ENCODE results near the gene STARD3. TPM values are rescaled to one million over a fixed set of nuclear protein-coding genes. Genes with fewer than 3 reads are reported as not detected.

Gene STARD3
- polyA plus RNA-seq, 3 donors = 42.7 to 60.8 (median 46.6) TPM

DNA sequence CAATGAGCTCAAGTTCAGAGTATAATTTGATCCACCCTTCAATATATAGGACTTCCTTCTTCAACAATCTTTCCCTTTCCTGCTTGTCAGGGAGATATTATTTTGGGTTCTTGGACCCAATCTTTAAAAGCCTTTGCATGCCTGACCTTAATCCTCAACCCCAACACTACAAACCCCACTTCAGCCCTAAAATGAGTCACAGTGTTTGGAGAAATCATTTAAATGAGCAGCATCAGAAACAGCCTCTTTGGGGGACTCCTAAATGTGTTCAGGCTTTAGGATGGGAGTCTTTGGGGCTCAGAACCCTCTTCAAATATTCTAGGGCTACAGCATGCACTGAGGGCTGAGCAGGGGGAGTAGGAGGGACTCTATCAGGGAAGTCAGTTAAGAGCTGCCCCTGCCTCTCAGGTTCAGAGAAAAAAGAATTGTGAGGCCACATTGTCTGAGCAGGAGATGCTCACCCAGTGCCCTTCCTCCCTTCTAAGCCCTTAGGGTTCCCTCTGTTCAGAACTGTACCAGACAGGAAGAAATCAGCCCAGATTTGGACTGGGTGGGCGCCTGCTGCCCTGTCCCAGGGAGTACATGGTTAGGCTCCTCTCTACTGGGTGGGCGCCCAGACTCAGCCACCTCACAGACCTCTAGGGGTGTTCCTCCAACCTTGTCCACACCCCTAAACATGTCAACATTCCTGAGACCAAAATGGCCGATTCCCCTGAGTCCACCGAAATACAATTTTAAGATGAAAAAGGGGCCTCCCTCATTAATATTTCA lies 34.2 kb upstream of the STARD3 start:
- WGBS, 3 donors = 26 to 42% (median 41%) methylated on average over 4 of the region's 4 CpGs
- H3K27ac ChIP-seq (ENCODE audit: low read depth, low read length) = no peak overlapping the region

- H3K27ac ChIP-seq (ENCODE audit: low read depth, low read length) = no peak overlapping the region
- 8 to 13% (median 12%) methylated on average over 14 of the region's 14 CpGs for WGBS, 3 donors
These were observed 33.5 kb upstream of the STARD3 start for GRCh38 chr17:39603304-39604016.

GRCh38 chr17:39604911-39605491 lies 31.9 kb upstream of the STARD3 start:
- H3K27ac ChIP-seq (ENCODE audit: low read depth, low read length) = no peak overlapping the region
- WGBS, 3 donors = 4 to 8% (median 6%) methylated on average over 28 to 31 of the region's 31 CpGs

GRCh38 chr17:39605492-39606433 lies 31.2 kb upstream of the STARD3 start:
- 1 to 3% (median 2%) methylated on average over 100 to 102 of the region's 102 CpGs for WGBS, 3 donors
- H3K27ac ChIP-seq (ENCODE audit: low read depth, low read length) = no peak overlapping the region

GRCh38 chr17:39606434-39607056 lies 30.4 kb upstream of the STARD3 start:
- H3K27ac ChIP-seq (ENCODE audit: low read depth, low read length) = no peak overlapping the region

GRCh38 chr17:39607057-39607850 lies 29.7 kb upstream of the STARD3 start:
- WGBS, 3 donors = 1 to 4% (median 2%) methylated on average over 32 to 40 of the region's 40 CpGs
- no peak overlapping the region for H3K27ac ChIP-seq (ENCODE audit: low read depth, low read length)

More at GRCh38 chr17:39606434-39607056, 30.4 kb upstream of the STARD3 start:
- 1 to 2% (median 1%) methylated on average over 58 to 66 of the region's 66 CpGs for WGBS, 3 donors

DNA sequence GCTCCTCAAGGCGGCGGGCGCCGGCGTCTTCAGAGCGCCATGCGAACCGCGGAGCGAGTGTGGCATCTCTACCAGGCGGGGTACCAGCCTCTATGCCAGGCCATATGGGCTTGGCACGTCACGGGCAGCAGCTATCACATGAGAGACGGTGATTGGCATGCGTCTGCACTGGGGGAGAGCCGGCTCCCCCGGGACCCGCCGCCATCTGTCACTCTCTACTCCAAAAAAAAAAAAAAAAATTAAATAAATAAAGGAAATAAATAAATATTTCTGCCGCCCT lies 29.2 kb upstream of the STARD3 start, which contains the start of gene NEUROD2:
TSS of gene NEUROD2 (minus strand) at position 70 of the 280 bp plus-strand sequence. CDS start 1,321 bp downstream, outside the sequence.
- 6 to 7% (median 7%) methylated on average over 20 of the region's 20 CpGs for WGBS, 3 donors
- H3K27ac ChIP-seq (ENCODE audit: low read depth, low read length) = no peak within 1 kb of the TSS

GRCh38 chr17:39608142-39608981 lies 28.6 kb upstream of the STARD3 start:
- WGBS, 3 donors = 12 to 21% (median 15%) methylated on average over 15 of the region's 15 CpGs

DNA sequence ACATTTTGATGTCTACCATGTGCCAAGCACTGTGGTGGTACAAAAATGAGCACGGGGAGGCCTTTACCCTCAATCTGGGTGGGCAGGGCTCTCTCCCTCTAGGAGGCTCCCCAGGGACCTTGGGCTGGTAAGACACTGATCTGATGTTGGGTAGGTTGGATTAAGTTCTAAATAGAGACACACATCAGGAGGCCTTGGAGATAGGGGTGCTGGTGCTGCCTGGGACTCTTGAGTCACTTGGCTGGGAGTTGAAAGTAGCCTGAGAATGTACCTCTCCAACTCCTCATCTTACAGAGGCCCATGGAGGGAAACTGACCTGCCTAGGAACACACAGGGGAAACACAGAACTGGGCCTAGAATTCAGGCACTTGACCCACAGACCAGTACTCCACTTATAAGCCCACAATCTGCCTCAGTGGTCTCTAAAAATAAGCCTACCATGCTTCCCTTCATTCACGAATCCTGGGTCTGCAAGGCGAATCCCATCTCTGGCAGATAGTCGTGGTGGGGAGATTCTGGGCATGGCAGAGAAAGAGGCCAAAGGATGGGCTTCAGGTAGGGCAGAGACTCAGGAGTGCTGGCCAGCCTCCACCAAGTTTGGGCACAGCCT lies 27.4 kb upstream of the STARD3 start:
- 84 to 91% (median 90%) methylated on average over 4 of the region's 4 CpGs for WGBS, 3 donors
- no peak overlapping the region for H3K27ac ChIP-seq (ENCODE audit: low read depth, low read length)

More at GRCh38 chr17:39608142-39608981, 28.6 kb upstream of the STARD3 start:
- H3K27ac ChIP-seq (ENCODE audit: low read depth, low read length) = no peak overlapping the region

DNA sequence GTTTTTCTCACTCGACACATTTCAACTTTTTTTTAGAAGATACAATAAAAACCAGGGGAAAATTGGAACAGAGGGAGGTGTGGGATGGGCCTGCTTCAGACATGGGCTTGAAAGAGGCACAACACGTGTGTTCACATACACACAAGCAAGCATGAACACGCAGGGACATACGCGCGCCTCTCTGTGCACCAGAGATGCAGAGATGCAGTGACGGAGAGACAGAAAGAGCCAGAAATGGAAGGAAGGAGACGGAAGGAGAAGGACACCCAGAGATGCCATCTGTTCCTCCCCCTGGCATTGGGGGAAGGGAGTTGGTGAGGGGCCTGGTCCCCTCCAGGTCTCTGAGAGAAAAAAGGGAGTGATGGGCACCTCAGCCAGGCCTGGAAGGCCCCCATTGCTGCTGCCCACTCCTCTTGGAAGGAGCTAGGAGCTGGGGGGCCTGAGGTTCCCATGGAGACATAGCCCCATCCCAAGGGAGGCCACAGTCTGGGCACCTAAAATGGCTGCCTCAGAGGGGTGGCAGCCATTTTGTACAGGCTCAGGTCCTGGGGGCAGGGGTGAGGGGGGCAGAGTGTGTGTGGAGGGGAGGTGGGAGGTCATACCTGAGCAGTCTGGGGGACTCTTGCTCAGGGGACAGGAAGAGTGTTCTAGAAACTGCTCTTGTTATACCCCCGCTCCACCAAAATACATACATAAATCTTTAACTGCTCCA lies 25.4 kb upstream of the STARD3 start:
- no peak overlapping the region for H3K27ac ChIP-seq (ENCODE audit: low read depth, low read length)
- WGBS, 3 donors = 87 to 89% (median 87%) methylated on average over 9 of the region's 9 CpGs

GRCh38 chr17:39612291-39612894 lies 24.6 kb upstream of the STARD3 start:
- no peak overlapping the region for H3K27ac ChIP-seq (ENCODE audit: low read depth, low read length)
- WGBS, 3 donors = 71 to 75% (median 72%) methylated on average over 14 to 22 of the region's 22 CpGs

GRCh38 chr17:39612935-39613464 lies 23.9 kb upstream of the STARD3 start:
- no peak overlapping the region for H3K27ac ChIP-seq (ENCODE audit: low read depth, low read length)
- 65 to 74% (median 71%) methylated on average over 7 of the region's 7 CpGs for WGBS, 3 donors

DNA sequence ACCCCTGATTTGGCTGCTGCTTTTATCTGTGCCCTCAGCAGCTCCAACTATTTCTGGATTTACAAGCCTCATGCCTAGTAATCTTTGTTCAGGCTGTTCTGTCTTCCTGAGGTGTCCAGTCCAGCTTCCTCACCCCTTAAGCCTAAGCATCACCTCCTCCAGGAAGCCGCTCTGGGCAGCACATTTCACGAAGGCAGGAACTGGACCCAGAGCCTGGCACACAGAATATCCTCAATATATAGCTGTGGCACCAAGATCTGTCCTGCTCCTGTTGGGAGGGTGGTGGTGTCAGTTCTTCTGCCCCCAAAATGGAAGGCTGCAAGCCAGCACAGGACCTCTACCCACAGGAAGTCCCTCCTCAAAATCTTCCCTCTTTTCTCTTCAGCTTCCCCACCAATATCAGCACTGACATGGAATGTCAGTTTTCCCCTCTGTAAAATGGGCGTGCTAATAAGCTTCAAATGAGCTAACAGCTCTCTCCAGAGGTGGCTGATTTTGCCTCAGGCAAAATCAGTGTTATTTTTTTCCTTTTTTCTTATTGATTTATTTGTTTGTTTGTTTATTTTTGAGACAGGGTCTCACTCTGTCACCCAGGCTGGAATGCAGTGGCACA lies 22.3 kb upstream of the STARD3 start:
- H3K27ac ChIP-seq (ENCODE audit: low read depth, low read length) = no peak overlapping the region
- WGBS, 3 donors = 81 to 90% (median 87%) methylated on average over 3 of the region's 3 CpGs

DNA sequence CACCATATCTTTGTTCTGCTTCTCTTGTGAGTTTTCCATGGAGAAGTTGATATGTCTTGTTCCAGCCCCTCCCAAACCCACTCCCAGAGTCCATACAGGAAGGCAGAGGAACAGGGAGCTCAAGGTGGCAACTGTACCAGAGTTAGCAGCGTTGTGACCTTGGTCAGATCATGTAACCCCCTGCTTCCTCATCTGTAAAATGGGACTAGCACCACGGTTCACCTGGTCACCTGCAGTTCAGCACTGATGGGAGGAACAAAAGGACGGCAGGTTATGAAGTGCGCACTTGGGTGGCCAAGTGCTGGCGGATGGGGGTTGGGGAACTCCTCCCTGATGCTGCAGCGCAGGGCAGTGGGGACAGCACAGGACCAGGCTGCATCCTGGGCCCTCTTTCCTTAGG lies 21.5 kb upstream of the STARD3 start:
- WGBS, 3 donors = 51 to 62% (median 58%) methylated on average over 6 of the region's 6 CpGs
- H3K27ac ChIP-seq (ENCODE audit: low read depth, low read length) = no peak overlapping the region

GRCh38 chr17:39617100-39617445 lies 19.9 kb upstream of the STARD3 start:
- 87 to 89% (median 88%) methylated on average over 3 of the region's 3 CpGs for WGBS, 3 donors
- no peak overlapping the region for H3K27ac ChIP-seq (ENCODE audit: low read depth, low read length)

Measured in adipose tissue (tissue), 3 donors.